Left renal pelvis (tissue), 4 donors: ENCODE measurements around the gene EFCAB6. TPM values are rescaled to one million over a fixed set of nuclear protein-coding genes. Genes with fewer than 3 reads are reported as not detected.

Experiments used
- DNase-seq, 4 donors: peaks; one replicate each; pipeline ENCODE4 v3.0.0-alpha.2; 2013; ENCODE audit warnings: low read depth in 4 of 4, low spot score in 3 of 4
- polyA plus RNA-seq, 4 donors: library from polyadenylated mRNA; unstranded; fragments of 120-200 nt; gene quantifications; one replicate each; pipeline ENCODE4 v1.2.1, GENCODE V29; 2013; ENCODE audit not compliant: insufficient read length in 4 of 4

The EFCAB6 gene
- polyA plus RNA-seq, 4 donors: 1.4 to 5.7 (median 4.8) TPM

GRCh38 chr22:43515411-43515810 lies 296.7 kb downstream of the EFCAB6 start:
- no peak for DNase-seq

GRCh38 chr22:43514476-43515157 lies 297.5 kb downstream of the EFCAB6 start:
- DNase-seq: no peak

DNA sequence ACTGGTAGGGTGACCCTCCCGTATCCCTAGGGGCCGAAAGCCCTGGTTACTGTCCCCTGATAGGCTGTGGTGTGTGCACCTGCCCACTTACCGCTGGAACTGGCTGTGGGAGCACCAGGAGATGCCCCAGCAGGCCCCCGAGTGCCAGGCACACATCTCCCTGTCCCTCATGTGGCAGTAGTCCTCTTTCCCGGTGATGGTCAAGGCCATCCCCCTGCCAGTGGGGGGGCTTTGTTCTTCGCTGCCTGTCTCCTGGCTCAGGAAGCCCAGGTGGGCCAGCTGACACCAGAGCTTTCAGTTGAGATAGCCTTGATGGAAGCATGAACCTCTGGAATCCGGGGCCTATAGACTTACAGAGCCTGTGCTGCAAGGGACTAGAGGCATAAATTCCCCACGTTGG lies 299.8 kb downstream of the EFCAB6 start:
- DNase-seq: no peak

- no peak for DNase-seq
Observed at GRCh38 chr22:43511276-43511910, 300.7 kb downstream of the EFCAB6 start.

DNA sequence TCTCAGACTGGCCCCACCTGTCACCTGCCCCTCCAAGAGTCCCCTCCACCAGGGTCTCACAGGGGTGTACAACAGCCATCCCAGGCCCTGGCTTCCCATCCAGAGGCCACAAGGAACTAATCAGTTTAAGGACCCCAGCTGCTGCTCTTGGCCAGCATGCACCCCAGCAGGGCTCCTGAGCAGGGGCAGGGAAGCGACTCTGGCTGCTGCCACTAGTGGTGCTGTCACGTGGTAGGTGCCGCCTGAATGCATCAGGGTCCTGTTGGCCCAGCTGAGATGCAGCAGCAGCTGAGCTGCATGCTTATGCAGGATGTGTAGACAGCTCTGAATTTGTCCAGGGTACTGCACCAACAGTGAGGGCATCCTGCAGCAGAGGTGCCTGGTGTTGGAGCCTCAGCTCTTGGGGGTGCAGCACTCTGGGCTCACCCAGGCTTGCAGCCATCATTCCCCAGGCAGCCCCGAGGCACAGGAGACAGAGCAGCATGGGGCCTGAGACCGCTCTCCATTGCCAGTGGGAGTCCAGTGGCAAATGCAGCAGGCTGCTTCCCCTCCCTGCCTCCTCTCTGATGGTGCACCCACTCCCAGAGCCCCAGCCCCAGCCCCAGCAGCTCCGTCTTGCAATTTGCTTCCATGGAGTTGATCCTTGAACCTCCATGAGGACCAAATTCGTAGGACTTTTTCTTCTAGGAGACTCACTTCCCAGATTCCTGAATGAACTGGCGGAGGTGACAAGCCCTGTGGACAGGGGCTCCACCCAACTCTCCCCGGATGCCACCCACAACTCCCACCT lies 301.6 kb downstream of the EFCAB6 start:
- DNase-seq: no peak

DNA sequence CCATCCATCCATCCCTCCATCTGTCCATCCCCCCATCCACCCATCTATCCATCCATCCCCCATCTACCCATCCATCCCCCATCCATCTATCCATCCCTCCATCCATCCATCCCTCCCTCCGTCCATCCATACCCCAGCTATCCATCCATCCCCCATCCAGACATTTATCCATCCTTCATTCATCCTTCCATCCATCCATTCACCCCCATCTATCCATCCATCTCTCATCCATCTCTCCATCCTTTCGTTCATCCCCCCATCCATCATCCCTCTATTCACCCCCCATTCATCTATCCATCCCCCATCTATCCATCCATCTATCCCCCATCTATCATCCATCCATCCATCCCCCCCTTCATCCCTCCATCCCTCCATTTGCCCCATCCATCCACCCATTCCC lies 302.8 kb downstream of the EFCAB6 start:
- no peak for DNase-seq

- no peak for DNase-seq
Observed at GRCh38 chr22:43508489-43508888, 303.6 kb downstream of the EFCAB6 start.

DNA sequence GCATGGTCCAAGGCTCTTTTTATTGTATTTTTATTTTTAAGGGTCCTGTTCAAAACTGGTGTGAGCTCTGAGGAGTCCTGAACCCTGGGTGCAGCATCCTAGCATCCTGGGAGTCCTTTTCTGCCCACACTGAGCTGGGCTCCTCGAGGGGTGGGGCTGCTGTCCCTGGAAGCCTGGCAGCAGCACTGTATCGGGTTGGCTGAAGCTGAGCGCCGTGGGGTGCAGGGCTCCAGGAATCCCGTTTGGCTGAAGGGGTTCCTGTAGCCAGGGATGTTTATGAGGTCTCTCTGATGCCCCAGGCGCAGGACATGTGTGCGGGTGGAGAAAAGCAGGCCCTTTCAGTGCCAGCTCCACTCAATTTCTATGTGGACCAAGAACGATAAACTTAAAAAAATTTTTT lies 304.9 kb downstream of the EFCAB6 start:
- no peak for DNase-seq

DNA sequence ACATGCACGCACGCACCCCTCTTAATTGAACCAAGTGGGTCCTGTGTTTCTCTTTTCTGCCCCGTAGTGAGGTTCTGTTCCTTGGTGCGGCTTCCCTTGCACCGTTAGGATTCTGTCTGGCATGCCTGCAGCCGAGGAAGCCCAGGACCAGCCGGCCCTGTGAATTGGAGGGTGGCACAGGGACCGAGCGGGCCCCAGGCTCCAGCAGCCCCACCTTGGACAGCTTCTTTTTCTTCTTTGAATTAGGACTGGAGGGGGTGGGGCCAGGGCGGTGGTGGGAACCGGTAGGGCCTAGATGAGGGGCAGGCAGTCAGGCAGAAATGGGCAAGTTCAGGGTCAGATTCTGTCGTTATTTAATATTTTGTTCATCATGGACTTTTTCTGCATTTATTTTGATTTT lies 305.6 kb downstream of the EFCAB6 start:
- DNase-seq: no peak

DNA sequence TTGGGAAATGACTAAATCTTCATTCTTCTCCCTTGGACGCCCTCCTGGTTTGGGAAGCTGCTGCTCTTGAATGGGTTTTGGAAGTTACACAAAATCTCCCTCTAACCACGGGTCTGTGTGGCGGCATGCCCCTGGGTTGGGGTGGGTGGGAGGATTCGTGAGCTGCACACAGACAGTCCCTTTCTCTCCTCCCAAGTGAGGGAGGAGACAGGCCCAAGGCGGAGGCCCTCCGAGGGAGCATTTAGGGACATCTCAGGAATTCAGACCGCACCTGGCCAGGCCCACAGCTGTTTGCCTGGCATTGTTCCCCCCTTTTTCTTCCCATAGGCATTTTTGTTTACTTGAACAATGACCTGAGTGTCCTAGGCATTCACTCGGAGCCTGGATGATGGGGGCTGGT lies 306.2 kb downstream of the EFCAB6 start:
- no peak for DNase-seq

GRCh38 chr22:43505423-43505822 lies 306.7 kb downstream of the EFCAB6 start:
- no peak for DNase-seq

DNA sequence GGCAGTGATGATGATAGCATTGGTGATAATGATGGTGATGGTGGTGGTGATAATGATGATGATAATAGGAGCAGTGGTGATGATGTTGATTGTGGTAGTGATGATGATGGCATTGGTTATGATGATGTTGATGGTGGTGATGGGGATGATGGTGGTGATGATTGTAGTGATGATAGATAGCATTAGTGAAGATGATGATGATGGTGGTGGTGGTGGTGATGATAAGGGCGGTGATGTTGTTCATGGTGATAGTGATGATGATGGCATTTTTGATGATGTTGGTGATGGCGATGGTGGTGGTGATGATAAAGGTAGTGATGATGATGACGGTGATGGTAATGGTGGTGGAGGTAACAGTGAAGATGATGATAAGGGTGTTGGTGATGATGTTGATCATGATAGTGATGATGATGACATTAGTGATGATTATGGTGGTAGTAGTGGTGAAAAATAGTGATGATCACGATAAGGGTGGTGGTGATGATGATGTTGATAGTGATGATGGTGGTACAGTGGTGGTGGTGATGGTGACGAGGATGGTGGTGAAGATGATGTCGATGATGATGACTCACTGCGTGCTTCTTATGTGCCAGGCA lies 307.3 kb downstream of the EFCAB6 start:
- no peak for DNase-seq

DNA sequence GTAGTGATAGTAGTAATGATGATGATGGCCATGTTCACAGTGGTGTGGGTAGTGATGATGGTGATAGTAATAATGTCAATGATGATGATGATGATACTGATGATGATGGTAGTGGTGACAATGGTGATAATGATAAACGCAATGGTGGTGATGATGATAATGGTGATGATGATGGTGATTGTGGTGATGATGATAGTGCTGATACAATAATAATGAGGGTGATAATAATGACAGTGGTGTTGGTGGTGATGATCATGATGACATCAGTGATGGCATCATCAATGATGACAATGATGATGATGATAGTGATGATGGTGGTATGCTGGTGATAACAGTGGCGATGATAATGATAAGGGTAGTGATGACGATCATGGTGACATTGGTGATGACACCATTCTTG lies 308.0 kb downstream of the EFCAB6 start:
- no peak for DNase-seq

GRCh38 chr22:43502306-43502874 lies 309.7 kb downstream of the EFCAB6 start:
- DNase-seq: no peak

- no peak for DNase-seq
Observed at GRCh38 chr22:43501878-43502277, 310.2 kb downstream of the EFCAB6 start.

DNA sequence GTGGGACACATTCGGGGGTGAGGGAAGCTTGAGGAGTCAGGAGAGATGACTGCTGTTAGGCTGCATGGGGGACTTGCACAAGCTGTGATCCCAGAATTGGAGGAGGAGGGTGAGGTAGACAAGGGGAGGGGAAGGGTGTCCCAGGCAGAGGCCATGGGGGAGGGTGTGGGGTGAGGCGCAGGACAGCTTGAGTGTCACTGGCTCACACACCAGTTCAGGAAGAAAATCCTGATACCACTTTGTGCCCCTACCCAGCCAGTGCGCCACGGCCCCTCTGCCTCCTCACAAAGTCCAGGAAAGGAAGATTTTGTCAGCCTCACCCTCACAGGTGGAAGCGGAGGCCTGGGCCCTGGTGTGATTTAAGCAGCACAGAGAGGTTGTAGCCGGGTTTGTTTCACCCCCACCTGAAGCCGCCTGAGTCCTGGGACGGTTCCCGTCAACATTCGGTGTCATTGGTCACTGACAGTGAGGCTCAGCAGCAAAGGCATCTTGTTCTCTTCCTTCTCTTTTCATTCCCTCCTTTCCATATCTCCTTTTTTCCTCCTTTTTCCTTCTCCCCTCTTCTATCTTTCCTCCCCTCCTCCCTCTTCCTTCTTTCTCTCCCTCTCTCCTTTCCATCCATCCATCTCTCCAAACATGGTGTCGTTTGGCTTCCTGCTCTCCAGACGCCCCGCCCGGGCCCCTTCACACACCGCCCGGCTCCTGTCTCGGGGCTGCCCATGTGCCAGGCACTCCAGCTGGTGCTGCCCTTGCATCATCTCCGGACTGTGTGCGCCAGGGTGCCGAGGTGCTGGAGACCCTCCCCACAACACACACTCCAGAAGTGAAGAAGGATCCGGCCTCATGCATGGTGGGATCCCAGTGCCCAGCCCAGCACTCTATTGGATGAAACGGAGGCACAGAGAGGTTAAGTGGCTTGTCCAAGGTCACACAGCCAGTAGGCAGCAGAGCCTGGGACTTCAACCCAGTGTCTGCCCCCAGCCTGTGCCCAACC lies 311.0 kb downstream of the EFCAB6 start:
- DNase-seq: no peak

GRCh38 chr22:43498856-43499253 lies 313.2 kb downstream of the EFCAB6 start:
- DNase-seq: no peak

- no peak for DNase-seq
Observed at GRCh38 chr22:43497956-43498855, 313.9 kb downstream of the EFCAB6 start.

DNA sequence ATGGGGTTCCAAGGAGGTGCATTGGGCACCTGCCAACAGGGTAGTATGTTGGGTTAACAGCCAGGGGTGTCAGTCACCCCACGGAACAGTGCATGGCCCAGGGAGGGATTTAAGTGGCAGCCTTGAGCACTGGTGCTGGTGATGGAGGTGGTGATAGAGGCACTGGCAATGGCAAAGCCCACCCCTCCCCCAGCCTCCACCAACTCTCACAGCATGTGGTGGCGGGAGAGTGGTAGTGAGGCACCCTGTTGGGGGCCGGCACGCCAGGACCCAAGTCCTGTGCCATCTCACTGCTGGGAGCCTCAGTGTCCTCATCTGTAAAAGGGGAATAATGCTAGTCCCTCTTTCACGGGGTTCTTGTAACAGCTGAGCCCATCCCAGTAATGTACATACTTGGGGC lies 318.8 kb downstream of the EFCAB6 start:
- DNase-seq: no peak
